Thyroid gland (tissue), 4 donors: ENCODE results near the gene SEL1L2. TPM values are rescaled to one million over a fixed set of nuclear protein-coding genes. Genes with fewer than 3 reads are reported as not detected.
A peak's percentile ranks its signal among the peaks of the same experiment; 100 is the strongest.

Experiments used
- DNase-seq, 2 donors: peaks; one replicate each; pipeline ENCODE4 v3.0.0-alpha.2; 2019
- H3K27ac ChIP-seq, 3 donors: fragments of 200-600 bp; sonication (generic); 1 replicate in 2 of 3; 2 replicates in 1 of 3; pipeline ENCODE4 v1.5.1; 2016 to 2019; ENCODE audit warnings: mild to moderate bottlenecking in 1 of 3, moderate library complexity in 1 of 3
- H3K27me3 ChIP-seq: fragments of 200-600 bp; sonication (generic); one replicate; pipeline ENCODE4 v1.5.1; 2019
- H3K36me3 ChIP-seq, 2 donors: fragments of 200-600 bp; sonication (generic); one replicate each; pipeline ENCODE4 v1.5.1; 2016 to 2019
- H3K4me1 ChIP-seq, 2 donors: fragments of 200-600 bp; sonication (generic); one replicate each; pipeline ENCODE4 v1.5.1; 2017 to 2019
- H3K4me3 ChIP-seq, 3 donors: fragments of 200-600 bp; sonication (generic); replicated peaks in 1 of 3; 1 replicate in 2 of 3; 2 replicates in 1 of 3; pipeline ENCODE4 v1.5.1; 2016; ENCODE audit warnings: mild to moderate bottlenecking in 1 of 3
- H3K9me3 ChIP-seq: fragments of 200-600 bp; sonication (generic); one replicate; pipeline ENCODE4 v1.5.1; 2017
- POLR2A ChIP-seq, 2 donors: fragments of 450-650 bp; IDR thresholded peaks; one replicate each; pipeline ENCODE4 v1.6.1; 2017; ENCODE audit warnings: antibody characterized with exemption in 2 of 2, mild to moderate bottlenecking in 2 of 2, moderate library complexity in 1 of 2
- WGBS, 2 donors: methylation state at CpG; one replicate each; pipeline ENCODE4 v1.1.5; 2017; 5-methylcytosine and 5-hydroxymethylcytosine counted together
- intact Hi-C: fragments of 100-400 bp; cut with DNase I; formaldehyde crosslinking; loops from one replicate; pipeline ENCODE4 v1.15.1; 2023
- small RNA-seq: library from RNA; depleted of rRNA; stranded (forward); fragments of <200 nt; gene quantifications from one replicate; pipeline ENCODE3, GENCODE V24; 2016
- total RNA-seq, 4 donors: library from RNA; depleted of rRNA; stranded (reverse); fragments of >200 nt; gene quantifications; one replicate each; pipeline ENCODE4 v1.2.3, GENCODE V29; 2016
- TF ChIP-seq, protein P1 (sequence below), 6 experiments: fragments of 200-600 bp in 3 of 6; fragments of 450-650 bp in 3 of 6; sonication (generic) in 3 of 6; IDR thresholded peaks; one replicate each; pipeline ENCODE4 v1.5.1; 2016 to 2019; ENCODE audit warnings: antibody characterized with exemption in 6 of 6, mild to moderate bottlenecking in 2 of 6, inconsistent platforms in 1 of 6, moderate library complexity in 1 of 6

Gene SEL1L2
- total RNA-seq, 4 donors from 2014 or later, result not detected

DNA sequence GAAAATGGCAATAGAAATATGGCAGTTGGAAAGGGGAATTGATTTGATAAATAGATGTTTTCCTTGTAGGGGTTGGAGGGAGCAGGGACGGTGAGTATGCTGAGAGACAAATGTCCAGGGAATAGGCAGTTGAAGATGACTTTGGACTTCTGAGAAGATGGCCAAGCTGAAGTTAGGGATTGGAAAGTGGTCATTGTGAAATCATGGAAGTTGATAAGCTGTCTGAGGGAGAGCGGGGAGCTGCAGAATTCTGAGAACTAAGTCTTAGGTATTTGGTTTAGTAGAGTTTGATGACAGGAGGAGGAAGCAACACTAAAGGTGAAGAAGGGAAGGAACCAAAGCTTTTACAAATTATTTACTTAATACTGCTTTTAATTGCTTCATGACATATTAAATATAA is 190.4 kb downstream of the SEL1L2 start:
- 86 to 92% methylated on average over 2 of the region's 2 CpGs for WGBS, 2 donors
- no peak for DNase-seq
- H3K9me3 ChIP-seq, result no peaks in the 10 kb centered on the region
- no peaks in the 10 kb centered on the region for H3K27me3 ChIP-seq
- intact Hi-C loops, result no loop called here
- H3K4me1 ChIP-seq, result peaks cover 0 to 10% of the 10 kb centered on the region in 2 donors
- TF ChIP-seq, protein P1, sequence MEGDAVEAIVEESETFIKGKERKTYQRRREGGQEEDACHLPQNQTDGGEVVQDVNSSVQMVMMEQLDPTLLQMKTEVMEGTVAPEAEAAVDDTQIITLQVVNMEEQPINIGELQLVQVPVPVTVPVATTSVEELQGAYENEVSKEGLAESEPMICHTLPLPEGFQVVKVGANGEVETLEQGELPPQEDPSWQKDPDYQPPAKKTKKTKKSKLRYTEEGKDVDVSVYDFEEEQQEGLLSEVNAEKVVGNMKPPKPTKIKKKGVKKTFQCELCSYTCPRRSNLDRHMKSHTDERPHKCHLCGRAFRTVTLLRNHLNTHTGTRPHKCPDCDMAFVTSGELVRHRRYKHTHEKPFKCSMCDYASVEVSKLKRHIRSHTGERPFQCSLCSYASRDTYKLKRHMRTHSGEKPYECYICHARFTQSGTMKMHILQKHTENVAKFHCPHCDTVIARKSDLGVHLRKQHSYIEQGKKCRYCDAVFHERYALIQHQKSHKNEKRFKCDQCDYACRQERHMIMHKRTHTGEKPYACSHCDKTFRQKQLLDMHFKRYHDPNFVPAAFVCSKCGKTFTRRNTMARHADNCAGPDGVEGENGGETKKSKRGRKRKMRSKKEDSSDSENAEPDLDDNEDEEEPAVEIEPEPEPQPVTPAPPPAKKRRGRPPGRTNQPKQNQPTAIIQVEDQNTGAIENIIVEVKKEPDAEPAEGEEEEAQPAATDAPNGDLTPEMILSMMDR (IDR thresholded peaks at IDR 0.05), result no peak
- TF ChIP-seq POLR2A (IDR thresholded peaks at IDR 0.05), result no peak
- peak overlapping the region in 1 of 3 donors; percentile 1 for H3K27ac ChIP-seq
- no peak overlapping the region for H3K4me3 ChIP-seq
- H3K36me3 ChIP-seq, result peaks cover 36 to 39% of the 10 kb centered on the region in 2 donors

Small RNA genes within 50 kb of the gene (small RNA-seq; reads per million reads assigned to genes)
- not detected for gene RNU6-278P
- gene RPS3P1, result not detected

Other genes starting within 250 kb of the SEL1L2 start
- 10 to 100 TPM; 10.0 to 11.9 (median 10.8) TPM for gene ESF1, start 205.7 kb downstream of the SEL1L2 start, total RNA-seq
- gene NDUFAF5, start 205.6 kb downstream of the SEL1L2 start, total RNA-seq, result 10 to 100 TPM; 11.9 to 15.7 (median 14.7) TPM
- gene MACROD2, start 4.9 kb upstream of the SEL1L2 start, total RNA-seq, result 10 to 100 TPM in 3 of 4 donors, 1 to 10 TPM in 1; 8.7 to 17.8 (median 10.8) TPM